ENCODE data around the gene BRAT1. TPM values are rescaled to one million over a fixed set of nuclear protein-coding genes. Genes with fewer than 3 reads are reported as not detected.
A peak's percentile ranks its signal among the peaks of the same experiment; 100 is the strongest.

The BRAT1 gene
- total RNA-seq, 6 experiments from 2014 or later: 11.1 to 25.9 (median 14.8) TPM

- H3K36me3 ChIP-seq: peaks cover 0 to 6% (median under 1%) of the 10 kb centered on the region in 4 donors
- WGBS (ENCODE audit: insufficient coverage, low coverage, low lambda C conversion rate, missing lambda C conversion rate): 83% methylated on average over 7 of the region's 11 CpGs
- H3K4me1 ChIP-seq: no peaks in the 10 kb centered on the region
- no peak overlapping the region for H3K27ac ChIP-seq
- no peak overlapping the region for H3K4me3 ChIP-seq
- DNase-seq (no peak), ATAC-seq (no peak)
- no peaks in the 10 kb centered on the region for H3K9me3 ChIP-seq
- TF ChIP-seq CTCF (IDR thresholded peaks at IDR 0.05): no peak
- no peak for TF ChIP-seq POLR2A (IDR thresholded peaks at IDR 0.05)
- intact Hi-C loops (cut with DNase I): no loop called here
- H3K27me3 ChIP-seq: no peaks in the 10 kb centered on the region
Measured at GRCh38 chr7:2601907-2602306, 46.6 kb upstream of the BRAT1 start.

DNA sequence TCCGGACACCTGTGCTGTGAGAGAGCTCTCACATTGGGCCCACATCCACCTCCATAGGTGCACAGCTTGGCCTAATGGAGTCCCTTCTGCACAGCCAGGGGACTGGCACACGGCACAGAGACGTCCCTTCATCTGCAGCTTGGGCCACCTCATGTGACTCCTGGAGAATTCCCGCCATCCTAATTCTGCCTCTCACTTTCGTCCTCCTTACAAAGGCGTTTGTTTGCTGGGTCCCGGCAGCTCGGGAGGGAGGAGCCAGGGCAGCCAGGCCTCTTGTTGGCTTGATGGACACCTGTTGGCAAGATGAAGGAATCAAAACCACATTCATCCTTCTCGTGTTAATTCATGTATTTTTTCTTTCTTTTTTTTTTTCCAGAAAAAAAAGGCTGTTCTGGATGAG, 45.7 kb upstream of the BRAT1 start:
- intact Hi-C loops (cut with DNase I): no loop called here
- 59% methylated on average over 6 of the region's 9 CpGs for WGBS (ENCODE audit: insufficient coverage, low coverage, low lambda C conversion rate, missing lambda C conversion rate)
- ATAC-seq: no peak

DNA sequence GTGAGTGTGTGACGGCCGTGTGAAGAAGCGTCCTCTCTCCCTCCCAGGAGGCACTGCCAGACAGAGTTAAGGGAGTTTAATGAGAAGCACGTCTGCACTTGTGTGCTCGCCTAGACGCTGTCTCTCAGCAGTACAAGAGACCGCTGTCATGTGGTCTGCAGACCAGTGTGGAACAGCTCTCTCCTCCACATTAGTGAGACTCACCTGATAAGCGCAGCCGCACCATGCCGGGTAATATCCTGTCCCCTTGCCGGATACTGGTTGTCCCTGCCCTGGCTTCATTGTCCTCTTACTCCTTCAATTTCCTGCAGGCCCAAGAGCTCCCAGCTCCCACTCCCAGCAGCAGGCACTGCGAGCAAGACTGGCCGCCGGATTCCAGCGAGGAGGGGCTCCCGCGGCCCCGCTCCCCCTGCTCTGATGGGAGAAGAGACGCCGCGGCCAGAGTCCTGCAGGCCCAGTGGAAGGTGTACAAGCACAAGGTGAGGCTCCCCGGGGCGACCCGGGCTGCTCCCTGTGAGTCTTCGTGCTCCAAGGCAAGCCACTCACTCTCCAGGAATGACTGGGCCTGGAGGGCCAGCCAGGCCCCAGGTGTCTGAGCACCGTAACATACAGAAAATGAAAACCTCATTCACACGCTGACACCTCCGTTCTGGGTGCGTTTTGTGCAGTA, 43.0 kb upstream of the BRAT1 start:
- H3K9me3 ChIP-seq: no peaks in the 10 kb centered on the region
- ATAC-seq (peak; percentile 39 to 69 (median 52)), DNase-seq (no peak)
- TF ChIP-seq POLR2A (IDR thresholded peaks at IDR 0.05): no peak
- no peak for TF ChIP-seq CTCF (IDR thresholded peaks at IDR 0.05)
- H3K27me3 ChIP-seq: no peaks in the 10 kb centered on the region
- H3K36me3 ChIP-seq: peaks cover 0 to 19% (median under 1%) of the 10 kb centered on the region in 4 donors
- WGBS (ENCODE audit: insufficient coverage, low coverage, low lambda C conversion rate, missing lambda C conversion rate): 87% methylated on average over 8 of the region's 29 CpGs
- no peaks in the 10 kb centered on the region for H3K4me1 ChIP-seq
- intact Hi-C loops (cut with DNase I): no loop called here
- no peak overlapping the region for H3K4me3 ChIP-seq
- H3K27ac ChIP-seq: no peak overlapping the region

More for the DNA sequence above, 45.7 kb upstream of the BRAT1 start:
- Histone ChIP-seq H3K9me3 (no peaks in the 10 kb centered on the region), H3K4me3 (no peak overlapping the region), H3K36me3 (peaks cover 0 to 6% (median under 1%) of the 10 kb centered on the region in 4 donors), H3K4me1 (no peaks in the 10 kb centered on the region), H3K27ac (no peak overlapping the region), H3K27me3 (no peaks in the 10 kb centered on the region)
- no peak for DNase-seq
- TF ChIP-seq POLR2A (IDR thresholded peaks at IDR 0.05) (no peak), CTCF (IDR thresholded peaks at IDR 0.05) (no peak)

- Histone ChIP-seq H3K4me3 (no peak overlapping the region), H3K4me1 (no peaks in the 10 kb centered on the region), H3K27ac (no peak overlapping the region), H3K27me3 (no peaks in the 10 kb centered on the region), H3K36me3 (peaks cover 0 to 26% (median under 1%) of the 10 kb centered on the region in 4 donors), H3K9me3 (no peaks in the 10 kb centered on the region)
- TF ChIP-seq POLR2A (IDR thresholded peaks at IDR 0.05): no peak
- intact Hi-C loops (cut with DNase I): no loop called here
- no peak for DNase-seq
- no peak for ATAC-seq
- 93% methylated on average over 3 of the region's 13 CpGs for WGBS (ENCODE audit: insufficient coverage, low coverage, low lambda C conversion rate, missing lambda C conversion rate)
Measured at GRCh38 chr7:2597273-2597640, 41.9 kb upstream of the BRAT1 start.

GRCh38 chr7:2596464-2597272, 41.3 kb upstream of the BRAT1 start:
- intact Hi-C loops (cut with DNase I): no loop called here
- ATAC-seq: no peak
- H3K4me1 ChIP-seq: no peaks in the 10 kb centered on the region
- no peaks in the 10 kb centered on the region for H3K9me3 ChIP-seq
- no peak for TF ChIP-seq CTCF (IDR thresholded peaks at IDR 0.05)
- TF ChIP-seq POLR2A (IDR thresholded peaks at IDR 0.05): no peak
- peaks cover 0 to 26% (median under 1%) of the 10 kb centered on the region in 4 donors for H3K36me3 ChIP-seq
- no peak overlapping the region for H3K27ac ChIP-seq
- 86% methylated on average over 18 of the region's 22 CpGs for WGBS (ENCODE audit: insufficient coverage, low coverage, low lambda C conversion rate, missing lambda C conversion rate)
- no peak for DNase-seq
- no peaks in the 10 kb centered on the region for H3K27me3 ChIP-seq
- no peak overlapping the region for H3K4me3 ChIP-seq
